ENCODE results near the gene NRIP1. TPM values are rescaled to one million over a fixed set of nuclear protein-coding genes. Genes with fewer than 3 reads are reported as not detected.
A peak's percentile ranks its signal among the peaks of the same experiment; 100 is the strongest.
"Not testable (repeated sequence)": the region's sequence is repeated elsewhere in the genome, so short reads cannot be mapped to it uniquely, and the experiment has no call there.

Gene NRIP1
- total RNA-seq, 1 donor from 2014 or later = 38.5 TPM

GRCh38 chr21:14981246-14981645 is 83.6 kb downstream of the NRIP1 start:
- DNase-seq (ENCODE audit: low spot score) = no peak

- no peak for DNase-seq (ENCODE audit: low spot score)
Measured at GRCh38 chr21:14979264-14979663, 85.5 kb downstream of the NRIP1 start.

DNA sequence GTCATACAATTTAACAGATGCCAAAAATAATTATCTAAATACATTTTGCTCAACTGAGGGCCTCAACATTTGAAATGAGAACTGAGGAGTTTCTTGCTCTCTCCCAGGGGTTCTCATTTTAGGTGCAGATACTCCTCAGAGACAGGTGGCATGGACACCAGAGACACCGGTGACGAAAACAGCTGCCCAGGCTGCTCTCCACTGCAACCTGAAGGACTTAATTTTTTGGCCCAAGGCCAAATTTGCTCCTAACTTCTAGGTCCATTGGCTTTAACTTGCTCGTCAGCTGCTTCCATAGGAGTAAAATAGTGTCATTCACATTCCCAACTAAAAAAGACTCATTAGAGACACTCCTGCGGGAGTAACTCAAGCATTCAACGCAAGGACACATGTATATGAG is 87.0 kb downstream of the NRIP1 start:
- no peak for DNase-seq (ENCODE audit: low spot score)

GRCh38 chr21:14975136-14975919 is 89.5 kb downstream of the NRIP1 start:
- no peak for DNase-seq (ENCODE audit: low spot score)

DNA sequence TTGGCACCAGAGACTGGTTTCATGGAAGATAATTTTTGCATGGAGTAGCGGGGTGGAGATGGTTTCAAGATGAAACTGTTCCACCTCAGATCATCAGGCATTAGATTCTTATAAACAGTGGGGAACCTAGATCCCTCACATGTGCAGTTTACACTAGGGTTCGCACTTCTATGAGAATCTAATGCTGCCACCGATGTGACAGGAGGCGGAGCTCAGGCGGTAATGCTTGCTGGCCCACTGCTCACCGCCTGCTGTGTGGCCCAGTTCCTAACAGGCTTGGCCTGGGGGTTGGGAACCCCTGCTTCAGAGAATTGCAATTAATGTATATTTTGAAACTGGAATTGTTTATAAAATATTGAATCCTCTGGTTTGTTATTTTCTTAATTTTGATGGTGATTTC is 92.1 kb downstream of the NRIP1 start:
- no peak for DNase-seq (ENCODE audit: low spot score)

GRCh38 chr21:14968821-14969220 is 96.0 kb downstream of the NRIP1 start:
- DNase-seq (ENCODE audit: low spot score) = no peak

GRCh38 chr21:14968029-14968428 is 96.8 kb downstream of the NRIP1 start:
- DNase-seq (ENCODE audit: low spot score) = no peak

DNA sequence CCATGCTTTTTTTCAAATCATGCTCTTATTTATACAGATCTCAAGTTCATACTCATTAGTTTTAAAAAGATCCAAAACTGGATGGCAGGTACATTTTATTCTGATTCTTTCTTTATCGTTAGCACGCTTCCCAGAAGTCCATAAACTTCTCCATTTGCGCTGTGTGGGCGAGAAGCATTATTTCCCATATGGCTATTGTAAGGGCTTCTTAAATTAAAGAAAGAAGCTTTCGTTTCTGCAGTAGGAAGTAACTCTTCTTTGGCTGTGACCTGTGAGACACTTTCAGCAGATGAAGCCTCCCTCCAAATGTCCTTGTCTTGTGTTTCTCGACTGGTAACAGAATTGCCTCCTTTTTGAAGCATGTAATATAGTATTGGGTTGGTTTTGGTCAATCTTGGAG is 100.2 kb downstream of the NRIP1 start:
- DNase-seq (ENCODE audit: low spot score) = no peak

- no peak for DNase-seq (ENCODE audit: low spot score)
Measured at GRCh38 chr21:14962217-14962616, 102.6 kb downstream of the NRIP1 start.

- no peak for DNase-seq (ENCODE audit: low spot score)
Measured at GRCh38 chr21:14961502-14961901, 103.3 kb downstream of the NRIP1 start.

DNA sequence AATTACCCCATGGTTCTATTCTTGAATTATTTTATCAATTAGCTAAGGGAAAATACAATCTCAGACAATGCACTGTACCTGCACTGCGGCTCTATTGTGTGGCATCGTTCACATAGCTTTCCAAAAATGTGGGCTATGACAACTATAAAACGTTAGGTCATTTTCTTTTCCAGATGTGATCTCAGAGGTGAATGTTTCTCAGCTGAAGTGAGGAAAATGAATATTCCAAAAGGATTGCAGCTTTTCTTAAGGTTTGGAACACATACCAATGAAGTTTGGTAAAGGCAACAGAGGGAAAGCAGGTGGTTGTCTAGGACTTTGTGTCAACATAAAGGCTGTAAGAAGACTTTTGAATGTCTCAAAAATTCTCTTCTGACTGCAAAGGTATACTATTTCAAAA is 105.5 kb downstream of the NRIP1 start:
- no peak for DNase-seq (ENCODE audit: low spot score)

DNA sequence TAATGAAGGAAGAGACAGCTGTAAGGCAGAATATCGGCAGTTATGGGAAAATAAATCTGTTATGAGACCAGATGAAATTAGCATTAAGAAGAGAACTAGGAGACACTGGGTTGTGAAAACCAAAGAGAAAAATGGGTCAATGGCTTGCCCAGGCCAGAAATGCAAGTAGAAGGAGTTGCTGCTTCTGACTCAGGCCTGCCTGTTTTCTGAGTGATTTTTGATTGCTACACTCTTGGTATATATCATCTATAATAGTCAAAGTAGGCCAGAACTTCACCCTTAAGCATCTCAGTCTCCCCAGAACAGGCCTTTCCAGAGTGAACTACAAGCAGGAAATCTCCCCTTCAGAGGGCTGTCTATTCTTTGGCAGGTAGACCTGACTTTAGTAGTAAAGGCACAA is 107.0 kb downstream of the NRIP1 start:
- no peak for DNase-seq (ENCODE audit: low spot score)

DNA sequence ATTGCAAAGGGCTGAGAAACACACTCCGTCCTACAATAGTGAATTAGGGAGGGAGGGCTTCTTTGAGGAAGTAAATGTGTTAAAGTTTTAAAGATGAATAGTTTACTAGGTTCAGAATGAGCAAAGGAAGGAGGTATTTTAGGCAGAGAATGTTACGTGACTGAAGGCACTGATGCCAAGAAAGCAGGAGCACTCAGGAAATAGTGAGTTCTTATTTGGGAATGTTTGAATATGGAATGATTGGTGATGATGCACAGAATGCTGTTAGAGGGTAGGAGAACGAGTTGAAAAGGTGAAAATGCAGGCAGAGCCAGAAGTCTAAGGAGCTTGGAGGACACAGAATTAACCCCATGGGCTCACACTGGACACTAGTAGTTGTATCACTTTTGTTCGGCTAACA is 108.0 kb downstream of the NRIP1 start:
- DNase-seq (ENCODE audit: low spot score) = peak; percentile 20

DNA sequence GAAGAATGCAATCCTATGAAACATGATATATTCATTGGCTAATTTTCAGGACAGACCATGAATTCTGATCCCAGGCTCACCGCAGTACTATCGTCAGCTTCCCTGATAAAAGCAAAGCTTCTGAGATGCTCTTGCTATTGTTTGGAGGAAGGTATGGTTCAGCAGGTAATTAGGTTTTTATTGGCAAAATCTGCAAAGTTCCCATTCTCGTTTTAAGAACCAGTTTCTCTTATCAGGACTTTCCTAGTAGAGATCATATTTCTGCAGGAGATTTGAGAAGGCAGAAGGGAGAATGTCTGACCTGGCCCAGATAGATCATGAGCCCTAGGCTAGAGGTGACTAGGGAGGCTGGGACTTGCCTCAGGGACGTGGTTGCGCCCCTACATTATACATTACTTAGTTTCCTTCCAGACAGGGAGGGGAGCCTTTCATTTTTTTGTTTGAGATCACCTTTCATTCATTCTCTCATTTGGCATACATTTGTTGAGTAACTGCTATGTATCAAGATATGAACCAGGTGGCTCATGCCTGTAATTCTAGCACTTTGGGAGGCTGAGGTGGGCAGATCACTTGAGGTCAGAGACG is 108.8 kb downstream of the NRIP1 start:
- DNase-seq (ENCODE audit: low spot score) = no peak

DNA sequence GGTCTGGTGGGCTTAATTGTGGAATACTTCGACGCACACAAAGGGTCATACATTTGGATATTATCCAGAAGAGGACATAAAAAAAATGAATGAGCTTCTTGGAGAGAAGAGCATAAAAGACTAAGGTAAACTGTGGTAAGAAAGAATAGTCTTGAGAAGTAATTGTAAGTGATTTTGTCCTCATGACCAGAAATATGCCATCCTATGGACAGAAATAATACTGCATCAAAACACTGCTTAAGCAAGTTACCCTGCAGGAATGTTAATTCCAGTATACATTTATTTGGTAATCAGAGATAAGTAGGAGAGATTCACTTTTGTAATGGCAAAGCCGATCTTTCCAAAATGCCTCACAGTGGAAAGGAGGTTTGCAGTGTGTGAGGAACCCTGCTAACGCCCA is 111.9 kb downstream of the NRIP1 start:
- no peak for DNase-seq (ENCODE audit: low spot score)

DNA sequence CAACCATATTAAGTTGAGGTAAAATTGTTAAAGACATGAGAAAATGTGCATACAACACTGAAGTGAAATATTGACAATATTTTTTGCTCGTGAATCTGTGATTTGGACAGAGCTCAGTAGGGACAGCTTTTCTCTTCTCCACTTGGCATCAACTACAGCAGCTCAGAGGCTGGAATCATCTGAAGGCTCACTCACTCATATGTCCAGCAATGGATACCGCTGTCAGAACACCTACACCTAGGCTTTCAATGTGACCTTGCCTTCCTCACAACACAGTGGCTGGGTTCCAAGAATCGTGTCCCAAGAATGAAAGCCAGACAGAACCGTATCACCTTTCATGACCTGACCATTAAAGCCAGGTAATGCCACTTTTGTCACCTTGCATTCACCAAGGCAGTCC is 115.2 kb downstream of the NRIP1 start:
- no peak for DNase-seq (ENCODE audit: low spot score)

DNA sequence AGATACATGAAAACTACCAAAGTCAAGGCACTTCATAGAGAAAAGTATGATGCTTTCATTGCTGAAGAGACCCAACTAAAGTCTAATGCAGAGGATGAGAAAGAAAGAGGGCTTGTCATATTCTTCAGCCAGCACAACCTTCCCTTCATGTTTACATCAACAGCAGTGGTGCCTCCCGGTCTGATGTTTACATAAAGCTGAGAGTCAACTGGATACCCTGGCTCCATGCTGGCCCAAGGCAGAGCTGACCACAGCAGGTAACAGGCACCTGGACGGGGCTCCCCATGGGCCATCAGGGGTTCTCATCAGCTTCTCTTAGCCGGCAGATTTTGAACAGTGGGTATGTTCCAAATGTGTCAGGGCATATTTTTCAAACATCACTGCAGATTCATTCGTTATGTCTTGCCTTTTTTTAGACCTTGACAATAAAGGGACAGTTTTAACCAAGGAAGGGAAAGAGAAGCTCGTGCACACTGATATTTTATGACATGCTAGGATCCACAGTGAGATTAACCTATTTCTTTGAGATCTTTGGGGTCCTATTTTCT is 117.1 kb downstream of the NRIP1 start:
- DNase-seq (ENCODE audit: low spot score) = no peak

- DNase-seq (ENCODE audit: low spot score) = no peak
Measured at GRCh38 chr21:14945176-14945575, 119.6 kb downstream of the NRIP1 start.

GRCh38 chr21:14943616-14944015 is 121.2 kb downstream of the NRIP1 start:
- no peak for DNase-seq (ENCODE audit: low spot score)

GRCh38 chr21:14942801-14943490 is 121.9 kb downstream of the NRIP1 start:
- DNase-seq (ENCODE audit: low spot score) = no peak

GRCh38 chr21:14927324-14927723 is 137.5 kb downstream of the NRIP1 start:
- not testable (repeated sequence) for DNase-seq (ENCODE audit: low spot score)

DNA sequence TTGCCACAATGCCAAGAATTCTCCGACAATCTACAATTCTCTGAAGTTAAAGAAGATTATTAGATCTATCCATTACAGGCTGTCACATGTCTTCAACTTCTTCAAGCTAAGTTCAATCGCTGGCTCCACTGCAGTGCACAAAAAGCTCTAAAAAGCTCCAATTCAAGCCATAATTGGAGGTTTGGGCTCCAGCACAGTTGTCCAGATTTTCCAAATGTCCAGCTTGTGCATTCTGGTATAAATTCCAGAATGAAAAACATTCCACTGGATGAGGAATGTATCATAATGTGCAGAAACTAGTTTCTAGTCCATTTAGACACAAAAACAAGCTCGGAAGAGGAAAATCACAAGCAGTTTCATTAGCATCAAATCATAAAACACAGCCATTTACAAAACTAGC is 138.6 kb downstream of the NRIP1 start:
- DNase-seq (ENCODE audit: low spot score) = no peak

DNA sequence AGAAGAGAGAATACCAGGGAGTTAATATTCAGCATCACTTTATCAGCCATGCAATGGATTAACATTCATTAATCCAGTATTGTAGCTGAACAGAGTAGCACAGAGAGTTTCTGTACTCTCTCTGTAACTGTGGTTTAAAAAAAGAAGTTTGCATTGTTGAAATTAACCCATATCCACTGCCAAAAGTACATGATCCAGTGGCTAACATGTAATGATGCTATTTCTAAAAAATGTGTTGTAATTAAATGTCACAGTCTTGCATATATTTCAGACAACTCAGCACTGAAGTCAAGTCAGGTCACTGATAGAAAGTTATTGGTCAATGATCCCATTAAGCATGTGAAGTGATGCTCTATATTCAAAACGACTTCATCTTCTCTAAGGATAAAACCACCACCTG is 141.3 kb downstream of the NRIP1 start:
- DNase-seq (ENCODE audit: low spot score) = no peak
